Stimulated activated CD4-positive, alpha-beta T cell treated with anti-CD3 and anti-CD28 coated beads, Interleukin-4, amount 100 ng/mL, for 24 hours (primary cell): ENCODE data around the gene STK32B.
"Not testable (repeated sequence)": the region's sequence is repeated elsewhere in the genome, so short reads cannot be mapped to it uniquely, and the experiment has no call there.

Experiments
- DNase-seq: peaks from one replicate; pipeline ENCODE4 v3.0.0-alpha.2; 2020

Gene STK32B

DNA sequence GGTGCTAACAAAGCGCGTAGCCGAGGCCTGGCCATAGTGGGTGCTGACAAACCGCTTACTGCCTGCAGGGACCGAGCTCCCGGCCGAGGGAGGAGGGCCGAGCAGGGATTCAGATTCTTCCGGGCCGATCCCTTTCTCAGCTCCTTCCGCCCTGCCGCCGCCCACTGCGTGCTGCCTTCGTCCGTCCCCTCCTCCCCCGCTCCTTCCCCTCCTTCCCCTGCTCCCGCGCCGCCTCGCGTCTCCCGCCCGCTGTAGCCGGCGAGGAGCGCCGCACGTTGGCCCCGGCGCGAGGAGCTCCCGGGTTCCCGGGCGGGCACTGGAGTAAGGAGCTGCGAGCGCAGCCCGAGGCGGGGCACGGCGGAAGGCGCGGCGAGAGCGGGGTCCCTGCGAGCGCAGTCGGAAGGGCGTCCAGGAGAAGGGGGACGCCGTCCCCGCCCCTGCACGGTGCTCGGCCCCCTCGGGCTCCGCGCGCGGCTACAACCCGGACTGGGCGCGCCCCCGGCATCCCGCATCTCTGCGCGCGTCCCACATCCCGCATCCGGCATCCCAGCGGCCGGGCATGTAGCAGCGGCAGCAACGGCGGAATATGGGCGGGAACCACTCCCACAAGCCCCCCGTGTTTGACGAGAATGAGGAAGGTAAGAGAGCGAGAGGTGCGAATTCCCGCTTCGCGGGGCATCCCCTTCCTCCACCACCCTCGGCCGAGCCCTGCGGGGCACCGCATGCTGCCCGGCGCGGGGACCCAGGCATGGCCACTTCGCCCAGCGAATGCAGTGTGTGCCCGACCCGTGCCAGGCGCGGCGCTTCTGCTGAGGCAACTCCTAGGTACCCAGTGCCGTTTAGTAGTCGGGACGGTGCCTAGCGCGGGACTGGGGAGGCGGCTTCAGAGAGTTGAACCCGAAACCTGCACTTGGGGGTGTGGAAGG, at the start of gene STK32B:
STK32B (plus strand) TSS at position 203 of the 926 bp plus-strand sequence.
- DNase-seq, result no peak

DNA sequence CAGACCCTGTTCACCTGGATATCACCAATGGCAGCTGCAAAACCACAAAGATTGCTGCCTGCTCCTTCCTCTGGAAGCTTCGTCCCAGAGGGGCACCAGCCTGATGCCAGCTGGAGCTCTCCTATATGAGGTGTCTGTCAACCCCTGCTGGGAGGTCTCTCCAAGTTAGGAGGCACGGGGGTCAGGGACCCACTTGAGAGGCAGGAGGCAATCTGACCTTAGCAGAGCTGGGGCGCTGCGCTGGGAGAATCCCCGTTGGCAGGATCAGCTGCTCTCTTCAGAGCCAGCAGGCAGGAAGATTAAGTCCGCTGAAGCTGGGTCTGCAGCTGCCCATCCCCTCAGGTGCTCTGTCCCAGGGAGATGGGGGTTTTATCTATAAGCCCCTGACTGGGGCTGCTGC, 49.6 kb upstream of the STK32B start:
- DNase-seq, result not testable (repeated sequence)

DNA sequence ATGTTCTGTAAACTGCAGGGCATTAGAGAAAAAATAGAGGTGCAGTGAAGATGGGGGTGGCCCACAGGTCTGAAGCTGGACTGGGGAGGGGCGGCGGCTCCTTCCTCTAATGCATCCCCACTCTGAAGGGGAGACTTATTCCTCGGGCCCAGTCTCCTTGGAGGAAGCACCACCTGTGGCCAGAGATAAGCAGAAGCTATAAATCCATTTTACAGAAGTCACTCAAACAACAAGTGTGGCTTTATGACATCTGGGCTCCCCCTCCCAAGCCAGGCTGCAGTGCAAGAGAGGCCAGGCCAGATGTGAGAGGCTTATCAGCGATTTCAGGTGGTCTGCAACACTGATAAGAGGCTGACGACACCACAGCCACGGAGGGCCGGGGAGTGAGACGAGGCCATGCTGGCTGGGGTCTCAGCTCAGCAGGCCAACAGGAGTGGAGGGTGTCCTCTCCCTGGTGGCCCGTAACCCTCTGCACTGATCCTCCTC, 47.9 kb upstream of the STK32B start:
- no peak for DNase-seq

- no peak for DNase-seq
These were observed 47.4 kb upstream of the STK32B start for GRCh38 chr4:5003918-5004317.

DNA sequence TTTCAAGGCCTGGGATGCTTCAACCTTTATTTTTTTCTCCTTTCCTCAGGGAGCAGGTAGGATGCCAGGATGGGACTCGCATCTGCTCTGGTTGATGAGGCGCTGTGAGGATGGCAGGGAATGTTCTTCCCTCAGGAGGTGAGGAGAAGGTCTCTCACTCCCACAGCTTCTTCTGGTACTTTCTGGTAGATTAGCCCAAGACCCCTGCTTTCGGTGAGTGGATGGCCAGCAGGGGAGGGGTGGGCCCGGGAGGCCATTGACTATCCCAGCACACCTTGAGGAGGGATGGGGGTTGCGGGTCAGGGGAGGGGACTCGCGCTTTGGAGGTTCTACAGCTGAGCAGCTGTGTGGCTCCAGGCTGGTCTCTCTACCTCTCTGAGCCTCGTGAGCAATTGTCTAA, 46.8 kb upstream of the STK32B start:
- DNase-seq, result no peak

DNA sequence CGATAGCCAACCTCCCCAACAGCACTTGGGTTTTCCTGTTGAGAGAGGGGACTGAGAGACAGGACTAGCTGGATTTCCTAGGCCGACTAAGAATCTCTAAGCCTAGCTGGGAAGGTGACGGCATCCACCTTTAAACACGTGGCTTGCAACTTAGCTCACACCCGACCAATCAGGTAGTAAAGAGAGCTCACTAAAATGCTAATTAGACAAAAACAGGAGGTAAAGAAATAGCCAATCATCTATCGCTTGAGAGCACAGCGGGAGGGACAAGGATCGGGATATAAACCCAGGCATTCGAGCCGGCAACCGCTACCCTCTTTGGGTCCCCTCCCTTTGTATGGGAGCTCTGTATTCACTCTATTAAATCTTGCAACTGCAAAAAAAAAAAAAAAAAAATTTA, 44.3 kb upstream of the STK32B start:
- DNase-seq, result not testable (repeated sequence)

DNA sequence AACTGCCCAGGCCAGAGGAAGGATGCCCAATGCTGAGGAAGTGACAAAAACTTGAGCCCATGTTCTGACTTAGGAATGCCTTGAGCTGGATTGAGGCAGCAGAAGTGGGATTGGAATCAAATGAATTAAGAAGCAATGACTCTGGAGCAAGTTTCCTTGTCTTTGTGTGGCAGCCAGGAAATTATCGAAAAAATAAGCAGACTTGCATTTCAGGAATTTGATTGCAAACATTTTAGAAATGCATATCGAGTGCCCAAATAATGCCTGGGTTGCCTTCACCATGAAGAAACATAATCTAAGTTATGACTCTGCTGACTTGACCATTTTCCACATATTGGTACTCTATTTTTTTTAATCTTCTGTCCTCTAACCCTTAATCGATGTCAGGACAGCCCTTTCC, 41.5 kb upstream of the STK32B start:
- DNase-seq, result no peak

GRCh38 chr4:5010984-5011383, 40.3 kb upstream of the STK32B start:
- DNase-seq, result no peak

DNA sequence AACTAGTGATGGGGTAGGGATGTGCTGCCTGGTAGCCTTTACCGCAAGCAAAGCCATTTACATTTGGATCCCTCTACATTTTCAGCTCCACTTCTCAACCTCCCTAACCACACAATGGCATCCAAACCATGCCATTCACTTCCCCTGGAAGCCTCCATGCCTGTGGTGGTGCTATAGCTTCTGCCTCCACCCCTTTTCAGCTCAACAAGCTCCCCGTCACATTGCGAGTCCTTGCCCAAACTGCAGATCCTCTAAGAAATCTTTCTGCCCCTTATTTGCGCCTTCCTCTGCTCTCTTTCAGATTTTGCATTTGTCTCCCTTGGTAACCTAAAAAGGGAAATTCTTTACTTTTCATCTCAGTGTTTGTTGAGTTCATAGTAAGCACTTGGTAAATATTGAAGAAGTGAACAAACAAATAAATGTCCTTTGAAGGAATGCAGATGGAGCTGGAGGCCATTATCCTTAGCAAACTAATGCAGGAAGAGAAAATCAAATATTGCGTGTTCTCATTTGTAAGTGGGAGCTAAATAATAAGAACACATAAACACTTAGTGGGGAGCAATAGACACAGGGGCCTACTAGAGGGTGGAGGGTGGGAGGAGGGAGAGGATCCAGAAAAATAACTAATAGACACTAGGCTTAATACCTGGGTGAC, 38.9 kb upstream of the STK32B start:
- DNase-seq, result no peak

- no peak for DNase-seq
These were observed 38.3 kb upstream of the STK32B start for GRCh38 chr4:5012958-5013357.

DNA sequence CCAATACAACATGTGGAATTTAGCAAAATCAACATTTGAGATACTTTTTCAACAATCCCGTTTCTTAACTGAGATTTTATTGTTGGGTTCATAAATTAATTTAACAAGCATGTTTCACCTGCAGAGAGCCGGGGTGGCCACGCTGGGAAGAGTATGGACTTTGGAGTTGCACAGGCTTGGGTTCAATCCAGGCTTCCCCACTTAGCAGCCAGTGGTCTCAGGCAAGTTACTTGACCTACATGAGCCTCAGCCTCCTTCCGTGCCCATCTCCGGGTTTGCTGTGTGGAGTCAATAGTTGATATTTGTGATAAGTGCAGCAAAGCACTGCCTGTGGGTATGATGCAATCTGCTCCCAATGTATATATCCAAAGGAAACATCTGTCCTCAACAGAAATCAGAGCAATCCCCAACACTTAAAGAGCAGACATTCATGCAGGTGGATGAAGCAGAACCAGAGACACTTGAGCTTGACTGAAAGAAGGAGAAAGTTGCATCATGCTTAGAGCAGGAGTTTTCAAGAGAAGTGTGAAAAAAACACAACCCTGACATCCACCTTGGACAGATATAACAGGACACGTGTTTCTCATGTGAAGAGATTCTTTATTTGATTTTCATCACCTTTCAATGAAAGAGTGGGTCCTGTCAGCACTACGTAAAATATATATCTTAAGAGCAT, 37.1 kb upstream of the STK32B start:
- no peak for DNase-seq

DNA sequence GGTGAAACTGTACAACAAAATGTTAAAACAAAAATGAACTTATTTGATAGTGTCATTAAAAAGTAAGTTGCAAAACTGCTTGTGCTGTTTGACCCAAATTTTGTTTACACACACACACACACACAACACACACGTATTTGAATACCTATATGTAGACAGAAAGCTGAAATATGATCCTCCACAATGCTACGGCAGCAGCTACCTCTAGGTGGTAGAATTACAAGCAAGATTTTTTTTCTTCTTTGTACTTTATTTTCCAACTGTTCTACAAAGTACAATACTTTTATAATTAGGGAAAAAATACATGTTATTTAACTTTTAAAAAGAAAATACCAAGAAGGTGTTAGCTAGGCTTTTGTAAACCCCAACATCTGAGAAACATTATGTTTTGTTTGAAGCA, 33.2 kb upstream of the STK32B start:
- no peak for DNase-seq

DNA sequence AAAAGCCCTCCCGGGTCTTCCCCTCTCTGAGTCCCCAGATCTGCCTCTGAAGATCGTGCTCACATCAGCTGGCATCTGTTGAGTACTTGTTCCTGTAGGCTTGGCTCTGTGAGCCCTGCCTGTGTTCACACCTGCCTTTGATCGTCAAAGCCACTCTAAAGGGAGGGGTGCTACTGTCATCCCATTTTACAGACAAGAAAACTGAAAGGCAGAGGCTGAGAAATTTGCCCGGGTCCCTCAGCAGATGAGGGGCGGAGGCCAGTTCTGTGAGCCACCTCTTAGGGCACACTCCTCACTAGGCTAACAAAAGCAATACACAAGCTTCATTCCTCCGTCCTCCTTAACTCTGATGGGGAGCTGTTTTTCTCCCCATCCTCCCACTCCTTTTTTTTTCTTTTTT, 32.7 kb upstream of the STK32B start:
- no peak for DNase-seq

GRCh38 chr4:5019274-5019673, 32.0 kb upstream of the STK32B start, which contains the start of gene CYTL1:
Gene CYTL1 (minus strand): TSS chr4:5019458. CDS start chr4:5019445, 13 bp downstream.
- no peak for DNase-seq

DNA sequence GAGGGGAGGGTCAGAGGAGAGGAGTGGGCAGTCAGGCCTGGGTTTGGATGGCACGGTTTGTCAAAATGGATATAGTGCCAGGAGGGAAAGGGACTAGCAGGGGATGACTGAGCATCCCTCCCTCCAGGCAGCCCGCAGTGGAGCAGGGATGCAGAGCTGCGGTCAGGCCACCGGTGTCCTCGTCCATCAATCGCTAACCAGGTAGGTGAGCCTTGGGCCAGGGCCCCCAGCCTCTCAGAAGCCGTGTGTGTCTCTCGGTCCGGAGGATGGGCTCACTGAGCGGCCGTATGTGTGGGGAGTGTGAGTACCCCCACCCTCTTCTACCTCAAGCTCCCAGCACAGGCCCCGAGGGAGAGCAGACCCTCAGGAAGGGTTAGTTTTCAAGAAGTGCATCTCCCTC, 31.5 kb upstream of the STK32B start:
- no peak for DNase-seq

- no peak for DNase-seq
These were observed 30.9 kb upstream of the STK32B start for GRCh38 chr4:5020341-5020740.

- DNase-seq, result no peak
These were observed 29.7 kb upstream of the STK32B start for GRCh38 chr4:5021546-5021945.

GRCh38 chr4:5024673-5025072, 26.6 kb upstream of the STK32B start:
- no peak for DNase-seq

GRCh38 chr4:5026371-5026770, 24.9 kb upstream of the STK32B start:
- DNase-seq, result no peak

DNA sequence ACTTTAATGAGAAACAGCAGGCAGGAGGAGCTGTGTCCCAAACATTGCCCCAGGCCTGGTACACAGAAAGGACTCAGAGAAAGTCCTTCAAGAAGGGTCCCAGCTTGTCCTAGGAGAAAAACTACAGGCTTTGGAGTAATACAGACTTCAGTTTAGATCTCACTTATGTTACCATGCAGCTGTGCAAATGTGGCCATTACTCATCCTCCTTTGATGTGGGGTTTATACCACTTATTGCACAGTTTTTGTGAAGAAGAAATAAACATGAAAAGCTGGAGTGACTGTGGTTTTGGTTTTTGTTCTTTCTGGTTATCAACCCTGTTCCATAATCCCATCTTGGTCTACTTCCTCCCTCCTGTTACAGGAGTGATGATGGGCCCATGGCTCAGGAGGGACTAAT, 23.9 kb upstream of the STK32B start:
- DNase-seq, result no peak

GRCh38 chr4:5028480-5028879, 22.8 kb upstream of the STK32B start:
- DNase-seq, result no peak

DNA sequence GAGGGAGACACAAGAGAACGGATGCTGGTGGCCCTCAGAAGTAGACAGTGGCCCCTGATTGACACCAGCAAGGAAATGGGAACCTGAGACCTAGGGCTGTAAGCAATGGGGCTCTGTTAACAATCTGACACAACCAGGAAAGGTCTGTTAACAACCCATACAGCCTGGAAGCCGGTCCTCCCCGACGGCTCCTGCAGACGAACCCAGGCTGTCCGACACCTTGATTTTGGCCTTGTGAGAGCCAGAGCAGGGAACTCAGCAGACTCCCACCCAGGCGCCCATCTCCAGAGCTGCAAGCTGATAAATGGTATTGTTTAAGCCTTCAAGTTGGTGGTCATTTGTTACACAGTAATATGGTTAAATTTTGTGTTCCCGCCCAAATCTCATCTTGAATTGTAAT, 21.8 kb upstream of the STK32B start:
- no peak for DNase-seq

DNA sequence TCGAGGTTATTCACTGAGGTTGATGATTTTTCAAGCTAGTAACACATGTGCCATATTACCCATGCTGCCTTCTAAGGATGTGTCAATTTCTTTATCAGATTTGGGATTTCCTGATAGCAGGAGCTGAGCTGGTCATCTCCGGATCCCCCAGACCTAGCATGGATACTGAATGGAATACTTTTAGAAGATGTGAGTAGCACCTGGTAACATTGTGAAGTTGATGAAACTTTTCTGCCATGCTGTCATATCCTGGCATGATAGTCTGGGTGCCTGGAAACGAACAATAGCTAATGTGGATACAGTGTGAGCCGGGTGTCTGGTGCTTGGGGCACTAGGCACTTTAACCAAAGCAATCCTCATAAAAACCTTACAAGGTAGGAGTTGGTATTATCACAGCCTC, 21.1 kb upstream of the STK32B start:
- no peak for DNase-seq

GRCh38 chr4:5030927-5031326, 20.4 kb upstream of the STK32B start:
- no peak for DNase-seq
